ENCODE measurements around the gene CHRNG.

Gene CHRNG

DNA sequence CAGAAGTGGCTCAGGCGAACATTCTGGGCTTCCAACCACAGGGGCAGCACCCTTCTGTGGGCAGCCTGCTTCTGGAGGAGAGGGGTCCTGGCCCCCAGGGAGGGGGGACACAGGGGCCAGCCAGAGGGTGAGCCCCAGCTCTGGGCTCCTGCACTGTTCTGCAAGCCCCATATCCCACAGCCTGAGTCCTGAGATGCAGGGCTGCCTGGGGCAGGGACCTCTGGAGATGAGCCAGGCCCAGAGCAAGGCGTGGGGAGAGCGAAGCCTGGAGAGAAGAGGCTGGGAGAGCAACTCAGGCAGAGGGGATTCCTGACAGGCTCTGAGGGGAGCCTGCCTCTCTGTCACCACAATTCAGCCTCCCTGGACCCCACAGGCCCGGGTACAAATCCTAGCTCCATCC is 32.8 kb upstream of the CHRNG start:
- DNase-seq (ENCODE audit: low read depth): no peak

DNA sequence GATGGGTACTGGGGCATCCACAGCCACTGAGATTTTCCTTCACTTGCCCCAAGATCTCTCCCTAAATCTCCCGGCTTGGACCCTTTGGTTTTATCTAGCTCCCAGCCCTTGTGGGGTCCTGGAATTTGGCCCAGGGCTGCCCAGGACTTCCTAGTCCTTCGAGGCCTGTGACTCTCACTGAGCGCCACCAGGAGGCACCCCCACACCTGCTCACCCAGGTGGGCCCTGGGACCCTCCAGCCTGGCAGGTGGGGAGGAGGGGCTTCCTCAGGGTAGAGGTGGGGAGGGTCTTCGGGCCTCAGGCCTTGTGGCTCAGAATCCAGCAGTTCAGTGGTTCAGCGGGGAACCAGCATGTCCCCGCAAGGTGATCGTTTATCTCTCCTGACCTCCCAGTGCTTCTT is 31.2 kb upstream of the CHRNG start:
- no peak for DNase-seq (ENCODE audit: low read depth)

- no peak for DNase-seq (ENCODE audit: low read depth)
Observed at GRCh38 chr2:232511336-232511890, 28.1 kb upstream of the CHRNG start.

DNA sequence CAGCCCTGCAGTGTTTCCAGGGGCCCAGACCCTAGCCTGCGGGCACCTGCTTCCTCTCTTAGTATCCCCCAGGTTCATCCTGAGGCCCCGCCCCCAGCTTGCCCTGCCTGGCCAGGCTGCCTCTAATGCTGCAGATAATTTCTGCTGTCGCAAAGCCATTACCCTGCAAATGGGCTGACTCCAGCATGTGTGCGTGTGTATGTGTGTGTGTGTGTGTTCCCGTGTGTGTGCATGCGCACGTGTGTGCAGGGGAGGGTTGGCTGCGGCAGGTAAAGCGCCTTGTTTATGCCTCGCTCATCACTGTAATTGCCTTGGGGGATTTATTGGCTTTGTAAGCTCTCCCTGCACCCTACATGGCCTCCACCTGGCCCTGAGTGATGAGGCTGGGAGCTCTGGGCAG is 26.9 kb upstream of the CHRNG start:
- DNase-seq (ENCODE audit: low read depth): no peak

DNA sequence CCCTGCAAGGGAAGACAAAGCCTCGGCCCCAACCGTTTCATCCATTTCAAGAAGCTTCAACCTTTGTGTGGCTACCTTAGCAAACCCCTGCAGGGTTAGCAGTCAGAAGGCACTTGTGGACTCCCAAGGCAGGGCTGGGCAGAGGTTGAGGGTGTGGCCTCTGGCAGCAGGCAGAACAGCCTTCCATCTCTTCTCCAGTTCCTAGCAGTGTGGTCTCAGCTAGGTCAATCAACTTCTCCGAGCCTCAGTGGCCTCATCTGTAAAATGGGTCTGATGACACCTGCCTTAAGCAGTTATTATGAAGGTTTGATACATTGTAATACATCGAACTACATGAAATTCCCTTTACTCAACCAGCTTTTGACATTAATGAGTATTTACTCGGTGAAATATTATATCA is 26.1 kb upstream of the CHRNG start:
- no peak for DNase-seq (ENCODE audit: low read depth)

DNA sequence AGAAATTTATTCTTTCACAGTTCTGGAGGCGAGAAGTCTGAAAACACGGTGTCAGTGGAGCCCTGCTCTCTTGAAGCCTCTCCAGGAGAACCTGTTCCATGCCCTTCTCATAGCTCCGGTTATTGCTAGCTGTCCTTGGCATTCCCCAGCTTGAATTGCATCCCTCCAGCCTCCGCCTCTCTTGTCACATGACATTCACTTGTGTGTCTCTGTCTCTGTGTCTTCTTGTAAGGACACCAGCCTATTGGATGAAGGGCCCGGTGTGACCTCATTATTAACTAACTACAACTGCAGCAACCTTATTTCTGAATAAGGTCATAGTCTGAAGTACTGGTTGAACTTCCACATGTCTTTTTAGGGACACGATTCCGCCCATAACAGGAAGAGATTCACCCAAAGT is 23.9 kb upstream of the CHRNG start:
- DNase-seq (ENCODE audit: low read depth): no peak

GRCh38 chr2:232516551-232516950 is 22.9 kb upstream of the CHRNG start:
- DNase-seq (ENCODE audit: low read depth): no peak

DNA sequence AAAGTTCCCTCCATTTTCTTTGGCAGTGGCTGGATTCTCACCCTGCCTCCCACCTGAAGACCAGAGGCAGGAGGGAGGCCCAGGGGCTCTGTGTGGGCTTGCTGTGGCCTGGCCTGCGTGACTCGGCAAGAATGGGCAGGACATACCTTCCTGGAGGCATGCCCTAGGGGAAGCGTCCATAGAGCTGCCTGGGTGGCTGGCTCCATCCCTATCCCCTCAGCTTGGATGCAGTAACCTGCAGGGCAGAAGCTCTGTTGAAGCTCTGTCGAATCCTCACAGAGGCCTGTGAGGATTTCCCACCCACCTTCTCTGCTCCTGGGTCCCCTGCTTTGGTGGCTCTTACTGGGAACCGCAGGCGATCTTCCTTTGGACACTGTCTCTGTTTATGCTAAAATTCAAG is 20.6 kb upstream of the CHRNG start:
- no peak for DNase-seq (ENCODE audit: low read depth)

- DNase-seq (ENCODE audit: low read depth): no peak
Observed at GRCh38 chr2:232519581-232520438, 19.7 kb upstream of the CHRNG start, which contains the start of gene PRSS56. Gene PRSS56 (plus strand): TSS chr2:232520388. CDS start chr2:232520599, 211 bp downstream.

- DNase-seq (ENCODE audit: low read depth): no peak
Observed at GRCh38 chr2:232520489-232520888, 19.0 kb upstream of the CHRNG start.

DNA sequence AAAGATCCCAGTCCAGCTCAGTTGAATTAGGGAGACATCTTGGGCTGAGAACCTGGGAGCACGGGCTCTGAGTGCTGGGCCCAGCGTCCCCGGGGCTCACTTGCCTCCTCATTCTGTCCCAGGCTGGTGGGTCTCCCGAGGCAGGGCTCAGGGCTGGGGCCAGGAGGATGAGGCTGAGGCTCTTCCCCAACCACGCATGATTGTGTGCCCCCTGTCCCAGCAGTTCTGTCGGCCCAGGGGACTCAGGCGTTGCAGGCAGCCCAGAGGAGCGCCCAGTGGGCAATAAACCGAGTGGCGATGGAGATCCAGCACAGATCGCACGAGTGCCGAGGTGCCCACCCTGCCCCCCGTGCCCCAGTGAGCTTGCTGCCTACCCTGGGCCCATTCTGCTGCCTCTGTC is 18.4 kb upstream of the CHRNG start:
- DNase-seq (ENCODE audit: low read depth): no peak

DNA sequence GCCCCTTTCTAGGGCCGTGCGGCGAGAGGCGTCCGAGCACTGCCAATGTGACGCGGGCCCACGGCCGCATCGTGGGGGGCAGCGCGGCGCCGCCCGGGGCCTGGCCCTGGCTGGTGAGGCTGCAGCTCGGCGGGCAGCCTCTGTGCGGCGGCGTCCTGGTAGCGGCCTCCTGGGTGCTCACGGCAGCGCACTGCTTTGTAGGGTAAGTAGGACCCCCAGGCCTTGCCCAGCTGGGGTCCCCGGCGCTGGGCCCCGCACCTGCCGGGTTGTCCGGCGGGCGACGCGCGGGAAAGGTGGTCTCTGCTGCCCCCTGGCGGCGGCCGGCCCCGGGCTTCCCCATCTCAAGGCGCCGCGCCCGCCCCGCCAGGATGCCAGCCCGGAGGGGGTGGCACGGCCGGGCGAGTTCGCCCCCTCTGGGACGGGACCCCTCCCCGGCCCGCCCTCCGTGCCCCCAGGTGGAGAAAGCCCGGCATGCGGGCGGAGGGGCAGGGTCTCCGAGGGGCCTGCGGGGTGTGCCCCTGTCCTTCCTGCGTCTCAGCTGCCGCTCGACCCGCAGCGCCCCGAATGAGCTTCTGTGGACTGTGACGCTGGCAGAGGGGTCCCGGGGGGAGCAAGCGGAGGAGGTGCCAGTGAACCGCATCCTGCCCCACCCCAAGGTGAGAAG is 17.4 kb upstream of the CHRNG start:
- peak; percentile 45 for DNase-seq (ENCODE audit: low read depth)

- DNase-seq (ENCODE audit: low read depth): no peak
Observed at GRCh38 chr2:232522623-232523401, 16.7 kb upstream of the CHRNG start.

GRCh38 chr2:232523402-232523681 is 16.1 kb upstream of the CHRNG start:
- no peak for DNase-seq (ENCODE audit: low read depth)

DNA sequence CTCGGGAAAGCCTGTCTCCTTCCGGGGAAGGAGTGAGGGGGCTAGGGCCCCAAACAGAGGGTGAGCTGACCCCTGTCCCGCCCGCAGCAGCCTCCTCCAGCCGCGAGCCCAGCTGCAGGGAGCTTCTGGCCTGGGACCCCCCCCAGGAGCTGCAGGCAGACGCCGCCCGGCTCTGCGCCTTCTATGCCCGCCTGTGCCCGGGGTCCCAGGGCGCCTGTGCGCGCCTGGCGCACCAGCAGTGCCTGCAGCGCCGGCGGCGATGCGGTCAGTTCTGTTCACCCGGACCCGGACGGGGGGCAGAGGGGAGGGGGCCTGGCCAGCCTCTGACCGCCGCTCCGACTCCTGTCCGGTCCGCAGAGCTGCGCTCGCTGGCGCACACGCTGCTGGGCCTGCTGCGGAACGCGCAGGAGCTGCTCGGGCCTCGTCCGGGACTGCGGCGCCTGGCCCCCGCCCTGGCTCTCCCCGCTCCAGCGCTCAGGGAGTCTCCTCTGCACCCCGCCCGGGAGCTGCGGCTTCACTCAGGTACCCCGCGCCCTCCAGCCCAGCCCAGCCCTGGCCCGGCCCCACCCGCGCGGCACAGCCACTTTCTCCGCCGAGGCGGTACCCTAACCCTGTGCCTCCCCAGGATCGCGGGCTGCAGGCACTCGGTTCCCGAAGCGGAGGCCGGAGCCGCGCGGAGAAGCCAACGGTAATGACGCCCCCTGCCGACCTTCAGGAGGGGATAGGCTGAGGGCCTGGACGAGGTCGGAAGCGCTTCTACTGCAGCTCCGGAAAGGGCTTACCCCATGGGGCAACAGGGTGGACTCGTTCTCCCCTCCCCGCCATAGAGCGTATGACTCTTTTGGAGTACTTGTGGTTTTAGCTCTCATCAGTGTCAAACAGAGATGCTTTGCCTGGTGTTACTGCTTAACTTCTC is 15.6 kb upstream of the CHRNG start:
- no peak for DNase-seq (ENCODE audit: low read depth)

DNA sequence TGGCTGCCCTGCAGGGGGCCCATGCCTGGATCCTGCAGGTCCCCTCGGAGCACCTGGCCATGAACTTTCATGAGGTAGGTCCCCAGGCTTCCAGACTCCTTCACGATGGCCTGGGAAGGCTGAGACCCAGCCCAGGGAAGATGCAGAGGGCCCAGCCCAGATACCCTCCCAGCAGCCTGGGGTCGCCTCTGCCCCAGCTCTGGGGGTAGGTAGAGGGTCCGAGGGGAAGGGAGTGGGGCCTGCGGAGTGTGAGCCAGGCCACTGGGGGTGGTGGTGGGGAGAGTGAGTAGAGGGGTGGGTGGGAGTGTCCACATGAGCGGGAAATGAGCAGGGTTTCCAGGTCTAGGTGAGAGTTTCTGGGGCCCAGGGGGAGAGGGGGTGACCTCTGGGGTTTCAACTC is 14.7 kb upstream of the CHRNG start:
- no peak for DNase-seq (ENCODE audit: low read depth)

DNA sequence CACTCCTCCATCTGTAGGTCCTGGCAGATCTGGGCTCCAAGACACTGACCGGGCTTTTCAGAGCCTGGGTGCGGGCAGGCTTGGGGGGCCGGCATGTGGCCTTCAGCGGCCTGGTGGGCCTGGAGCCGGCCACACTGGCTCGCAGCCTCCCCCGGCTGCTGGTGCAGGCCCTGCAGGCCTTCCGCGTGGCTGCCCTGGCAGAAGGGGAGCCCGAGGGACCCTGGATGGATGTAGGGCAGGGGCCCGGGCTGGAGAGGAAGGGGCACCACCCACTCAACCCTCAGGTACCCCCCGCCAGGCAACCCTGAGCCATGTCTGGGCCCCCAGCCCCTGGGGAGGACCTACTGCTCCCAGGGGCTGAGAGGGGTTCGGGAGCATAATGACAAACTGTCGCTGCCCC is 14.3 kb upstream of the CHRNG start:
- no peak for DNase-seq (ENCODE audit: low read depth)

- no peak for DNase-seq (ENCODE audit: low read depth)
Observed at GRCh38 chr2:232525791-232526371, 13.6 kb upstream of the CHRNG start, which contains the start of gene CHRND. Gene CHRND (plus strand): TSS chr2:232526160. CDS start chr2:232526216, 56 bp downstream.

DNA sequence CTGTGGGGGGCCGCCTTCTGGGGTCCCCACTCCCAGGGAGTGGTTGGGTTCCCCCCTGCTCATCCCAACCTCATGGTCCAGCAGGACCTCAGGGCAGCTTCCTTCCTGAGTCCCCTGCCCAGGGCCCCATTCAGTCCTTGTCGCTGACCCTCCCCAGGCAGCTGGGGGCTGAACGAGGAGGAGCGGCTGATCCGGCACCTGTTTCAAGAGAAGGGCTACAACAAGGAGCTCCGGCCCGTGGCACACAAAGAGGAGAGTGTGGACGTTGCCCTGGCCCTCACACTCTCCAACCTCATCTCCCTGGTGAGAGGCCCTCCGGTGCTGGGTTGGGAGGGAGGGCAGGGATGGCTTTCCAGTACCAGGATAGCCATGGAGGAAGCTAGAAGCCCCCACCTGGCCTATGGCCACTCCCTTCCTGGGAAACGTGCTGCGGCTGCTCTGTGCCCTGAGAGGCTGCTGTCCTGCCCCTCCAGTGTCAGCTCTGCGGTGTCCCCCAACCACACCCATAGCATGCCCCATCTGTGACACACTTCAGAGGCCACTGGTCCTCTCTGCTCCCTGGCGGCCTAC is 13.0 kb upstream of the CHRNG start:
- DNase-seq (ENCODE audit: low read depth): no peak

DNA sequence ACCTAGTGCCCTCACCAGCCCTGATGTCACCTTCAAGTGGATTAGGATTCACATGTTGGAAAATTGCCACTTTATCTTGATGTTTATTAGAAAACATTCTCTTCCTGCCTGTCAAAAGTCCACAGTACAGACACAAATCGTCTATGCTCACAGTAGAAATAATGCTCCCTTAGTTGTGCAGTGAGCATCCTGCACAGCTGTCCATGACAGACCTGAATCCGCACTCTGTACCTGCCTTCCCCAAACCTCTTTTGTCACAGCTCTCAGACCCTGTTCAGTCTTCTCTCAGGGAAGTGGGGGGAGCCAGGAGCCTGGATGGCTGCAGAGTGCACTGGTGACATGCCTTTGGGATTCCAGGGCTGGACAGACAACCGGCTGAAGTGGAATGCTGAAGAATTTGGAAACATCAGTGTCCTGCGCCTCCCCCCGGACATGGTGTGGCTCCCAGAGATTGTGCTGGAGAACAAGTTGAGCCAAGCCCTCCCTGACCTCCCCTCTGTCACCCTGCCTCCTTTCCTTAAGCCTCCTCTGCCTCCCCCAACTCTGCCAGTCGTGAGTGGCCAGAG is 11.5 kb upstream of the CHRNG start:
- no peak for DNase-seq (ENCODE audit: low read depth)

Measured in stimulated activated CD8-positive, alpha-beta memory T cell treated with anti-CD3 and anti-CD28 coated beads, Interleukin-12 subunit alpha, Interleukin-12 subunit beta, amount 100 ng/mL, for 4 hours (primary cell).